GM12801 (cell line): Measurements from ENCODE around the gene SOD3.

Experiments
- CTCF ChIP-seq: IDR thresholded peaks from one replicate; pipeline ENCODE4 v1.5.1; 2011; ENCODE audit warnings: control low read depth; ENCODE audit not compliant: insufficient read length; ENCODE audit errors: extremely low read depth

Gene SOD3

GRCh38 chr4:24770032-24770584, 25.3 kb upstream of the SOD3 start:
- no peak for TF ChIP-seq CTCF

GRCh38 chr4:24770667-24771066, 24.7 kb upstream of the SOD3 start:
- no peak for TF ChIP-seq CTCF

GRCh38 chr4:24771241-24771640, 24.1 kb upstream of the SOD3 start:
- no peak for TF ChIP-seq CTCF

GRCh38 chr4:24772061-24772705, 23.2 kb upstream of the SOD3 start:
- no peak for TF ChIP-seq CTCF

- no peak for TF ChIP-seq CTCF
These were observed 22.4 kb upstream of the SOD3 start for GRCh38 chr4:24772952-24773351.

- no peak for TF ChIP-seq CTCF
These were observed 20.9 kb upstream of the SOD3 start for GRCh38 chr4:24774452-24774851.

GRCh38 chr4:24775032-24775605, 20.3 kb upstream of the SOD3 start:
- no peak for TF ChIP-seq CTCF
